ENCODE data around the gene FXR2. TPM values are rescaled to one million over a fixed set of nuclear protein-coding genes. Genes with fewer than 3 reads are reported as not detected.
A peak's percentile ranks its signal among the peaks of the same experiment; 100 is the strongest.
"Not testable (repeated sequence)": the region's sequence is repeated elsewhere in the genome, so short reads cannot be mapped to it uniquely, and the experiment has no call there.

The FXR2 gene
- total and polyA plus RNA-seq, 9 donors, result 31.4 to 37.2 (median 35.1) TPM

DNA sequence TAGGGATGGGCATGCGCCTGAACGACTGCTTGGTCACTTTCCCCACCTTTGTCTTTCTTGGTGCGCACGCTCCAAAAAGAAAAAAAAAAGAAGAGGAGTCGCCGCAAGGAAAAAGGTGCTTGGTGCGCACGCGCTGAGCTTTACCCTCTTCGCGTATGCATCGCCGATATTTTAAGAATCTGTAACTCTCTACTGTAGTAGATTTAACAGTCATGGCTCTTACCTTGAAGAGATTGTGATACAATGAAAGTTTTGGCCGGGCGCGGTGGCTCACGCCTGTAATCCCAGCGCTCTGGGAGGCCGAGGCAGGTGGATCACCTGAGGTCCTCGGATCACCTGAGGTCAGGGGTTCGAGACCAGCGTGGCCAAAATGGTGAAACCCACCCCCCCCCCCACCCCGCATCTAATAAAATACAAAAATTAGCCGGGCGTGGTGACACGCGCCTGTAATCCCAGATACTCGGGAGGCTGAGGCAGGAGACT is 609 bp upstream of the FXR2 start:
- Histone ChIP-seq H3K4me1 (ENCODE audit: control insufficient read depth, insufficient read depth, low read length) (peaks cover 14% of the 10 kb centered on the region), H3K36me3 (ENCODE audit: control insufficient read depth, insufficient read depth, low read length) (peaks cover 14% of the 10 kb centered on the region), H3K27me3 (ENCODE audit: control insufficient read depth, insufficient read depth, low read length) (peaks cover 3% of the 10 kb centered on the region), H3K27ac (ENCODE audit: low read length) (peak overlapping the region; percentile 92), H3K9me3 (replicated peaks; ENCODE audit: control insufficient read depth, low read depth, low read length) (no peaks in the 10 kb centered on the region), H3K4me3 (ENCODE audit: low read length) (peak overlapping the region; percentile 50)
- WGBS (ENCODE audit: insufficient coverage), result 7% methylated on average over 6 of the region's 28 CpGs
- no peak for DNase-seq

DNA sequence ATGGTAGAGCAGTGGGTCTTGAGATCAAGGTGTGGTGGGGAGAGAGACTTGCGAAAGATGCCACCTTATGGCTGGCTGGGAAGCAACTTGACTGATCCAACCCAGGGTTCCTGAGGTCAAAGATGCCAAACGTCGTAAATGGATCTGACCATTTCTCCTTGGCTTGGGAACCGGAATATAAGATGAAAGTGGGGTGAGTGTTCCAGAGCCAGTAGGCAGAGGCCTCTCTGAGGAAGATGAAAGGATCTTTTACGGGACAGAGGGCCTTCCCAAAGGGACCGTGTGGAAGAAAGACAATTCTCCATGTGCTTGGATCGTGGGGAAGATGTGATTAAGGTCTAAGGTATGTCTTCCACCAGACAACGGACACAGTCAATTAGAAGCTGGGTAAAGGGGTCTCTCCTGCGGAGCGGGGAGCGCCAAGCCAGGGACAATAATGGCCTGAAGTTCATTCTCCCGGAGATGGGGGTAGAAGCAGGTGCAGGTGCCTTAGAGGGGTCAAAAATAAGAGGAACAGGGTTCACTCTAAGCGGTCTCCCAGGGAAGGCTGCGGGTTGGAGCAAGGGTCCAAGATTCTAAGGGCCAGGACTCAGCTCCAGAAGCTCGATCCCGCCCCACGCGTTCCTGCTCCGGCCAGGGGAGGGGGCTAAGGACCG is 800 bp downstream of the FXR2 start:
- 7% methylated on average over 20 of the region's 20 CpGs for WGBS (ENCODE audit: insufficient coverage)
- peak overlapping the region; percentile 84 for H3K4me3 ChIP-seq (ENCODE audit: low read length)
- H3K9me3 ChIP-seq (replicated peaks; ENCODE audit: control insufficient read depth, low read depth, low read length), result no peaks in the 10 kb centered on the region
- peak; percentile 34 for DNase-seq
- peaks cover 14% of the 10 kb centered on the region for H3K4me1 ChIP-seq (ENCODE audit: control insufficient read depth, insufficient read depth, low read length)
- peaks cover 21% of the 10 kb centered on the region for H3K36me3 ChIP-seq (ENCODE audit: control insufficient read depth, insufficient read depth, low read length)
- no peaks in the 10 kb centered on the region for H3K27me3 ChIP-seq (ENCODE audit: control insufficient read depth, insufficient read depth, low read length)
- peak overlapping the region; percentile 69 for H3K27ac ChIP-seq (ENCODE audit: low read length)

DNA sequence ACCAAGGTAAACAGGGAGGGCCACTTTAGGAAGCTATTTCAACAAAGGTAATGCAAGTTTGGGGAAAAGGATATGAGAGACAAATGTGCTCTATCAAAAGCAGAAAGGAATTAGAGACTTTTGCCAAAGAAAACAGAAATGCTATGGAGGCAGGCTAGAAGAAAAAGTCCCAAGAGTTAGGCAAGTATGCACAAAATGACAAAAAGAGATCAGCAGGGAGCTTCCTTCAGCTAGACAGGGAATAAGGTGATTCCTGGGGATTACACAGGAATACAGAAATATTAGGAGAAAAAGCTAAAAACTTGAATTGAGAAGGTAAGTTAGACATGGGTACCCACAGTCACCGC is 2.4 kb downstream of the FXR2 start:
- H3K4me1 ChIP-seq (ENCODE audit: control insufficient read depth, insufficient read depth, low read length), result peaks cover 14% of the 10 kb centered on the region
- WGBS (ENCODE audit: insufficient coverage), result 100% methylated on average over 1 of the region's 1 CpG

DNA sequence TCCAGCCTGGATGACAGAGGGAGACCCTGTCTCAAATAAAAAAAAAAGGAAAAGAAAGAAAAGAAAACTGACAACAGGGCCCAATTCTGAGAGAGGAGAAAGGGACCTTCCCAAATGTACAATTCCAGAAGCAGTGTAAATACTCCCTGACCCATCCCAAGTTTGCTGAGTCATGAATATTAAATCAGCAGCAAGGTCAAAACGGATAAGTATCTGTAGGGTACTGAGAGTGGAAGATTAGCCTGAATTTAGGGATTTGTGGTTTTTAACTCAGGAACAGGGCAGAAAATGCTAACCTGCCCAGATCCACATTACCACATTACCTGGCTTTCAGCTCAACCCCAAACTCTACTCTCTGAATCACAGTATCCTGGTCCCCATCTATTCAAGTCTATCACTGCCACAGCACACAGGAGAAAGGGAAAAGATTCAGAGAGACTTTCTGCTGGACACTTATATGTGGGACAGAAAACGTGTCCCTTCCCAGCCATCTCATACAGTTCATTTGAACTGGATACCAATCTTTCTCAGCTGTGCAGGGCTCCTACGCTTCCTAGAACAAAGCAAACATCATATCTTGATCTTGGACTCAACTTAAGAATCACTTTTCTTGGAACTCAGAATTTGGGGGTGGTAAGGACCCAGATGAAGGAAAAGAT is 2.9 kb downstream of the FXR2 start:
- H3K4me1 ChIP-seq (ENCODE audit: control insufficient read depth, insufficient read depth, low read length), result peaks cover 14% of the 10 kb centered on the region
- H3K27ac ChIP-seq (ENCODE audit: low read length), result no peak overlapping the region
- H3K27me3 ChIP-seq (ENCODE audit: control insufficient read depth, insufficient read depth, low read length), result no peaks in the 10 kb centered on the region
- H3K4me3 ChIP-seq (ENCODE audit: low read length), result no peak overlapping the region
- no peaks in the 10 kb centered on the region for H3K9me3 ChIP-seq (replicated peaks; ENCODE audit: control insufficient read depth, low read depth, low read length)
- peaks cover 21% of the 10 kb centered on the region for H3K36me3 ChIP-seq (ENCODE audit: control insufficient read depth, insufficient read depth, low read length)
- no CpG with 5 or more reads among the region's 3 CpGs for WGBS (ENCODE audit: insufficient coverage)
- no peak for DNase-seq

More for the DNA sequence above, 2.4 kb downstream of the FXR2 start:
- DNase-seq, result no peak
- no peak overlapping the region for H3K27ac ChIP-seq (ENCODE audit: low read length)
- no peaks in the 10 kb centered on the region for H3K9me3 ChIP-seq (replicated peaks; ENCODE audit: control insufficient read depth, low read depth, low read length)
- H3K36me3 ChIP-seq (ENCODE audit: control insufficient read depth, insufficient read depth, low read length), result peaks cover 21% of the 10 kb centered on the region
- no peak overlapping the region for H3K4me3 ChIP-seq (ENCODE audit: low read length)
- H3K27me3 ChIP-seq (ENCODE audit: control insufficient read depth, insufficient read depth, low read length), result no peaks in the 10 kb centered on the region

DNA sequence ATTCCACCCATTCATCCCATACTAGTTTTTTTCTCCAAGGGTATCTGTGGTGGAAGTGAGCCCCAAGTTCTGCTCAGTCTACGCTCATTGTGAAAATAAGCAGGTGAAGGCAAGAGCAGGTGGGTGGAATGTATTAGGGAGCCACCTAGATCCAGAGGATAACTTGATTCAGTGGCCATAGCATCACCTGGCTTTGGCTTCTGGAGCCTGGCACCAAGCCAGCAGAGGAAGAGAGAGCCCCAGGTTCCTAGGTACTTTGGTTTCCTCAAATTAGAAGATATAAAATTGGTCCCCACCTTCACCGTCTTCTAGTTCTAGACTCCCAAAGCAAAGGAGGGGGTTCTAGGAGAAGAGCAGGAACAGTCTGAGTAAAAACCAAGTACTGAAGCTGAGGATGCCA is 4.1 kb downstream of the FXR2 start:
- Histone ChIP-seq H3K36me3 (ENCODE audit: control insufficient read depth, insufficient read depth, low read length) (peaks cover 30% of the 10 kb centered on the region), H3K4me1 (ENCODE audit: control insufficient read depth, insufficient read depth, low read length) (peaks cover 14% of the 10 kb centered on the region), H3K27ac (ENCODE audit: low read length) (no peak overlapping the region), H3K4me3 (ENCODE audit: low read length) (no peak overlapping the region), H3K9me3 (replicated peaks; ENCODE audit: control insufficient read depth, low read depth, low read length) (no peaks in the 10 kb centered on the region), H3K27me3 (ENCODE audit: control insufficient read depth, insufficient read depth, low read length) (no peaks in the 10 kb centered on the region)
- WGBS (ENCODE audit: insufficient coverage), result 100% methylated on average over 1 of the region's 2 CpGs
- no peak for DNase-seq

- H3K4me1 ChIP-seq (ENCODE audit: control insufficient read depth, insufficient read depth, low read length), result no peaks in the 10 kb centered on the region
- 93% methylated on average over 2 of the region's 4 CpGs for WGBS (ENCODE audit: insufficient coverage)
- H3K36me3 ChIP-seq (ENCODE audit: control insufficient read depth, insufficient read depth, low read length), result peaks cover 52% of the 10 kb centered on the region
- H3K4me3 ChIP-seq (ENCODE audit: low read length), result no peak overlapping the region
- no peak for DNase-seq
- H3K9me3 ChIP-seq (replicated peaks; ENCODE audit: control insufficient read depth, low read depth, low read length), result no peaks in the 10 kb centered on the region
- peak overlapping the region; percentile 32 for H3K27ac ChIP-seq (ENCODE audit: low read length)
- no peaks in the 10 kb centered on the region for H3K27me3 ChIP-seq (ENCODE audit: control insufficient read depth, insufficient read depth, low read length)
Measured at GRCh38 chr17:7606280-7606679, 8.4 kb downstream of the FXR2 start.

DNA sequence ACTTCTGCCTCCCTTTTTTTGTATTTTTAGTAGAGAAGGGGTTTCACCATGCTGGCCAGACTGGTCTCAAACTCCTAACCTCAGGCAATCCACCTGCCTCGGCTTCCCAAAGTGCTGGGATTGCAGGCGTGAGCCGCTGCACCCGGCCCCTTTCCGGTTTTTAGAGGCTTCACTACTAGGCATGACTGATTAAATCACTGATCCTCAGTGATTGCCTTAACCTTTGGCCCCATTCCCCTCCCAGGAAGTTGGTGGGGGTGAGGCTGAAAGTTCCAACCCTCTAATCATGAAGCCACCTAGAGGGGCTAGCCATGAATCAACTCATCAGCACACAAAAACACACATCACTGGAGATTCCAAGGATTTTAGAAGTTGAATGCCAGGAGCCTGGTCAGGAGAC is 17.1 kb downstream of the FXR2 start:
- not testable (repeated sequence) for DNase-seq; H3K4me3 ChIP-seq (ENCODE audit: low read length); H3K4me1 ChIP-seq (ENCODE audit: control insufficient read depth, insufficient read depth, low read length); H3K27ac ChIP-seq (ENCODE audit: low read length); H3K27me3 ChIP-seq (ENCODE audit: control insufficient read depth, insufficient read depth, low read length); H3K9me3 ChIP-seq (replicated peaks; ENCODE audit: control insufficient read depth, low read depth, low read length)
- no CpG with 5 or more reads among the region's 5 CpGs for WGBS (ENCODE audit: insufficient coverage)
- peaks cover 74% of the 10 kb centered on the region for H3K36me3 ChIP-seq (ENCODE audit: control insufficient read depth, insufficient read depth, low read length)

GRCh38 chr17:7593296-7593695 is 21.4 kb downstream of the FXR2 start:
- peaks cover 70% of the 10 kb centered on the region for H3K36me3 ChIP-seq (ENCODE audit: control insufficient read depth, insufficient read depth, low read length)
- peaks cover 26% of the 10 kb centered on the region for H3K4me1 ChIP-seq (ENCODE audit: control insufficient read depth, insufficient read depth, low read length)
- H3K9me3 ChIP-seq (replicated peaks; ENCODE audit: control insufficient read depth, low read depth, low read length), result no peaks in the 10 kb centered on the region
- no peak for DNase-seq
- H3K27me3 ChIP-seq (ENCODE audit: control insufficient read depth, insufficient read depth, low read length), result no peaks in the 10 kb centered on the region
- no peak overlapping the region for H3K4me3 ChIP-seq (ENCODE audit: low read length)
- 65% methylated on average over 5 of the region's 12 CpGs for WGBS (ENCODE audit: insufficient coverage)
- H3K27ac ChIP-seq (ENCODE audit: low read length), result no peak overlapping the region

GRCh38 chr17:7592422-7593021 is 22.2 kb downstream of the FXR2 start:
- no peak overlapping the region for H3K4me3 ChIP-seq (ENCODE audit: low read length)

DNA sequence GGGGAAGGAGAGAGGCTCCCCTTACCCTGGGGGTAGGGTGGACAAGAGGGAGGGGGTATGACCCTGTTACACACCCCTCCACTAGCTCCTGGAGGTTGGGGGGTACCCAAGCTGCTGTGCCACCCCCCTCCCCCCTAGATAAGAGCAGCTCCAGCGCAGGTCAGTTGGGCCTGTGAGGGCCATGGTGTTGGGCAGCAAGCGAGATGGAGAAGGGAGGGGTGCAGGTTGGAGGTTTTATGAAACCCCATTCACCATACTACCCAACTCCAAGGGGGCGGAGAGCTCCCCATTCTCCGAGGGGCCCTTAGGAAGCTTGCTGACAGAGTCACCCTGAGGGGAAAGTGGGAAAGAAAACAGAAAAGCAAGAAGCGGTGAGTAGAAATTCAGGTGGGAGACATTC is 23.1 kb downstream of the FXR2 start:
- Histone ChIP-seq H3K4me1 (ENCODE audit: control insufficient read depth, insufficient read depth, low read length) (peaks cover 42% of the 10 kb centered on the region), H3K27me3 (ENCODE audit: control insufficient read depth, insufficient read depth, low read length) (no peaks in the 10 kb centered on the region), H3K36me3 (ENCODE audit: control insufficient read depth, insufficient read depth, low read length) (peaks cover 69% of the 10 kb centered on the region), H3K9me3 (replicated peaks; ENCODE audit: control insufficient read depth, low read depth, low read length) (no peaks in the 10 kb centered on the region), H3K27ac (ENCODE audit: low read length) (no peak overlapping the region), H3K4me3 (ENCODE audit: low read length) (no peak overlapping the region)
- WGBS (ENCODE audit: insufficient coverage), result no CpG with 5 or more reads among the region's 5 CpGs
- DNase-seq, result no peak

More at GRCh38 chr17:7592422-7593021, 22.2 kb downstream of the FXR2 start:
- Histone ChIP-seq H3K27ac (ENCODE audit: low read length) (no peak overlapping the region), H3K27me3 (ENCODE audit: control insufficient read depth, insufficient read depth, low read length) (no peaks in the 10 kb centered on the region), H3K9me3 (replicated peaks; ENCODE audit: control insufficient read depth, low read depth, low read length) (no peaks in the 10 kb centered on the region), H3K4me1 (ENCODE audit: control insufficient read depth, insufficient read depth, low read length) (peaks cover 33% of the 10 kb centered on the region), H3K36me3 (ENCODE audit: control insufficient read depth, insufficient read depth, low read length) (peaks cover 69% of the 10 kb centered on the region)
- 96% methylated on average over 13 of the region's 23 CpGs for WGBS (ENCODE audit: insufficient coverage)
- no peak for DNase-seq
